ENCODE results near the gene FOXL3.

Gene FOXL3

DNA sequence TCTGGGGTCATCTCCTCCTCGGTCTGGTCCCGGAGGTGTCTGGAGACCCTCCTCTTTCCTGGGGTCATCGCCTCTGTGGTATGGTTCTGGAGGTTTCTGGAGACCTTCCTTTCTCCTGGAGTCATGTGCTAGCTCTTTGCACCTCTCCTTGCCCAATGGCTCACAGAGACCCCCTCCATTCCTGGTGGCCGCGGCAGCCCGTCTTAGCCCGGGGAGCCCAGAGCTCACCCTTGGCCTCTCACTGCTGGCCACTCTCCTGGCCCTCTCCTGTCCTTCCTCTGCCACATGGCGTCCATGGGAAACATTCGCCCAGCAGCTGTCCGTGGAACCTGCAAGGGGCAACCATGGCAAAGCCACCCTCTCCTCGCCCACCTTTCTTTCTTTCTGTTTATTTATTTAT, 20.2 kb upstream of the FOXL3 start:
- DNase-seq, result no peak

DNA sequence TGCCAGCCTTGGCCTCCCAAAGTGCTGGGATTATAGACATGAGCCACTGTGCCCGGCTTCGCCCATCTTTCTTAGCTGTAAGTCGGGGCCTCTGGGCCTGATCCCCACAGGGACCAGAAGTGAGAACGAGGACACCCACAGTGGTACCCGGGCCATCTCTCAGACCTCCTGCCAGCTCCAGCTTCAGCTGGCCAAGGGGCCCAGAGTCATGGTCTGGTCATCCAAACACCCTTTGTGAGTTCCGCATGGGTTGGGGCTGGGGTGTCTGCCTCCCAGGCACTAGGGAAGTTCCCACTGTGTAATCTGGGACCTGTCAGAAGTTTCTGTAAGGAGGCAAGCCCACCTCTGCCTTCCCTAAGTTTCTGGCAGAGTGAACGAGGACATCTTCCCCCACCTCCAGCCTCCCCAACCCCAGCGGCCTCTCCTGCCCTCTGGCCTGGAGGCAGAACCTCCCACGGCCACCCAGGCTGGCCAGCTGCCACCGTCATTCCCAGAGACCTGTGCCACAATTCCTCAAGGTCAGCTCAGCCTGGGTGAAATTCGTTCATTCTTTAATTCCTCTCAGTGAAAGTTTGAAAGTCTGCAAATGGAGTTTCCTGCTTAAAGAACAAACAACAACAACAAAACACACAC, 19.5 kb upstream of the FOXL3 start:
- DNase-seq, result no peak

DNA sequence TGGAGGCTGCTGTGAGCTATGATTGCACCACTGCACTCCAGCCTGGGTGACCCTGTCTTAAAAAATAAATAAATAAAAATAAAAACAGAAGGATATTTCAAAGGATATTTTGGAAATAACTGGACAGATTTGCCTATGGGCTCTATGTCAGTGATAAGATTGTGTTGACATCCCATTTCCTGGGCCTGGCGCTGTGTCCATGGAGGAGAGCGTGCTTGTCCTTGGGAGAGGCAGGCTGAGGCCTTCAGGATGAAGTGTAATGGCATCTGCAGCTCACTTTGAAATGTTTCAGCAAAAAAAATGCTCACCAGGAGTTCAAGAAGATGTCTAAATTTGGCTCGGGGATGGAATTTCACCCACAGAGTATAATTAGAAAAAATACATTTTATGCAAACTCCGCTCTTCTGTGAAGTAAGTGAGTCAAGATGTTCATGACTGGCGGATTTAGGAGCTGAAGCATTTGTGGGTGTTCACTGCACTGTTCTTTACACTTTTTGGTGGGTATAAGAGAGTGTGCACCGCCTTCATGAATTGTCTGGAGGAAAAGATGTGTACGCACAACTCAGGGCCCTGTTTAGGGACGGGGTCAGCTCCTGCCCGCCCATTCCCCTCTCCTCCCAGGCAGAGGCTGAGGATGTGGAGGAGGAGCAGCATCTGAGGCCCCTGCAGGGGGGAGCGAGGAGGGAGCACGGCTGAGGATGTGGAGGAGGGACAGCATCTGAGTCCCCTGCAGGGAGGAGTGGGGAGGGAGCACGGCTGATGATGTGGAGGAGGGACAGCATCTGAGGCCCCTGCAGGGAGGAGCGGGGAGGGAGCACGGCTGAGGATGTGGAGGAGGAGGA, 18.5 kb upstream of the FOXL3 start:
- no peak for DNase-seq

DNA sequence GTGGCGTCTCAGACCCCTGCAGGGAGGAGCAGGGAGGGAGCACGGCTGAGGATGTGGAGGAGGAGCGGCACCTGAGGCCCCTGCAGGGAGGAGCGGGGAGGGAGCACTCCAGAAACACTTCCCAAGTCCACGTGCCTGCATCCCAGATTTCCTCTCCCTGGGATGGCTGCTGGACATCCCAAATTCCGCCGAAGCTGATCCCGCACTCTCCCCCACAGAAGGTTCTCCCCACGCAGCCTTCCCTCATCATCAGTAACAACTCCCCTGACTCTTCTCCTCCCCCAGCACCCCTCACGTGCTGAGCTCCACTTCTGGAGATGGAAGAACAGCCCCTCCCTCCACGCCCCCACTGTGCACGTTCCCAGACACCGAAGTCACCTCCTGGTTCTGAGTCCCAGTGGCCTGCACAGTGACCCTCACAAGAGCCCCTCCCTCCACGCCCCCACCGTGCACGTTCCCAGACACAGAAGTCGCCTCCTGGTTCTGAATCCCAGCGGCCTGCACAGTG, 17.8 kb upstream of the FOXL3 start:
- no peak for DNase-seq

DNA sequence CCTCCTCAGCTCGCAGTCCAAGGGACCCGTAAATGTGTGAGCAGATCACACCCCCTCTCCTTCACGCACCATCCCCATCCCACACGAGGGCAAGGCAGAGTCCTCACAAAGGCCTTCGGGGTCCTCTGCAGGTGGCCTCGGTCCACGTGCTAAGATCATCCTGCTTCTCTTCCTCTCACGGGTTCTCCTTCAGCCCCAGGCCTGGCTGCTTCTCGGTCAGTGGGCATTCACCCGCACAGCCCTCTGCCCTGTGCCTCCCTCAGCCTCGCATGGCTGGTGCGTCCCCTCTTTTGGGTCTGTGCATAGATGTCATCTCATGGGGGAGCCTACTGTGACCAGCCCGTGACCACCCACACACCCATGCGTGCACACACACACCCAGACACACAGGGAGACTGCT, 17.3 kb upstream of the FOXL3 start:
- no peak for DNase-seq

DNA sequence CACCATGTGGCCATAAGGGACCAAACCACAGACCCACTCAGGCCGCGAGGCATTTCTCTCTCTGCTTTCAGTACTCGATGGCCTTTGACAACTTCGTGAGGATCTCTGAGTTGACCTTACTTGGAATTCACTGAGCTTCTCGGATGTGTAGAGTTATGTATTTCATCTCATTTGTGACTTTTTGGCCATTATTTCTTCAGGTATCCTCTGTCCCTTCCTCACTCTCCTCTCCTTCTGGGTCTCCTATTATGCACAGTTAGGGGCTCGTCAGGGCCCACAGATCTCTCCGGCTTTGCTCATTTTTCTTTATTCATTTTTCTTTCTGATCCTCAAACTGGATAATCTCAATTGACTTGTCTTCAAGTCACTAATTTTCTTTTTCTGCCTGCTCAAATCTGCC, 16.6 kb upstream of the FOXL3 start:
- no peak for DNase-seq

DNA sequence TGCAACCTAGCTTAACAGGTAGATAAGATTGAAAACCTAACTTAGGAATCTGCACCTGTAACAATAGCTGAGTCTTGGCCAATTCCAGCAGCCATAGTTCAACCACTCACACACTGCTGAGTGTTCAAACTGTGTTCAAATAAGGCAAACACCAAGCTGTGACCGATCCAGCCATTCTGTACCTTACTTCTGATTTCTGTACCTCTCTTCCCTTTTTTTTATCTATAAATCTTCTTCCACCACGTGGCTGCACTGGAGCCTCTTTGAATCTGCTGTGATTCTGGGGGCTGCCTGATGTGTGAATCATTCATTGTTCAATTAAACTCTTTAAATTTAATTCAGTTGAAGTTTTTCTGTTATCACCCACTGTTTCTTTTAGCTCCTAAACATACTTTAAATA, 15.7 kb upstream of the FOXL3 start:
- DNase-seq, result no peak

DNA sequence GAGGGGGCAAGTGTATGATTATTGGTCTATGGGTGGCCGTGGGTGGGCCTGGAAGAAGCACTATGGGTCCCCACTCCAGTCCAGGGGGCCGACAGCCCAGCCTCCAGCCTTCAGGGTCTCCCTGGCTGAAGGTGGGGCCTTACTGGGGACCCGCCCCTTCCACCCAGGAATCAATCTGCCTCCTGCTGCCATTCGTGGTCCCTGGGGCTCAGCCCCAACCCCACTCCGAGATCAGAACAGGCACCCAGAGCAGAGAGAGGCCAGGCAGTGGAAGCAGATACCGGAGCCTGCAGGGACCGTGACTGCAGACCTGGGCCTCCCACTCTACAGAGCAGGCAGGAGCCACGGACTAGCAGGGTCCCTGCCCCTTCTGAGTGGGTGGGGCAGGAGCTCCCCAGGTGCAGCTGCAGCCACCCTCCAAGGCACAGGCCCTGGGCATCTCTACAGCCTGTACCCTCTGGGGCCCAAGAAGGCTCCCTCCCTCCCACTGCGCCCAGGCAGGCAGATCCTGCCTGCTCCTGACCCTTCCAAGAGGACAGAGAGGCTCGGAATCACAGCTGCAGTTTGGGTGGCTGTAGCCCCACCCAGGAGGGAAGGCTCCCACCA, 13.6 kb upstream of the FOXL3 start:
- no peak for DNase-seq

DNA sequence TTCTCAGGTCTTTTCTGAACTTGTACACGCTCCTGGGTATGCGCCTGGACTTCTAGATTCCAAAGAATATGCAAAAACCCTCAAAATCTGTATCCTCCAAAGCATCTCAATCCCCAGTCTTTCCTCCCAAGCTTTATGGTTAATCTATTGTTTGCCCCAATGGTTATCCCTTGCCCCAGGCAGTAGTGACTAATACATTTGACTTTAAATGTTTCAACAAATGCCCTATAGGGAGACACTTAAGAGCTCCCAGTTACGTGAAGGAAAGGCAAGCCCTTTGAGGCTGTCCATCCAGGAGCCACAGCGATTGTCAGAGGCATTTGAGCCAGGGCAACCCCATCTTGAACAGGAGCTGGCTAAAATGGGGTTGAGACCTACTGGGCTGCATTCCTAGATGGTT, 12.7 kb upstream of the FOXL3 start:
- DNase-seq, result no peak

DNA sequence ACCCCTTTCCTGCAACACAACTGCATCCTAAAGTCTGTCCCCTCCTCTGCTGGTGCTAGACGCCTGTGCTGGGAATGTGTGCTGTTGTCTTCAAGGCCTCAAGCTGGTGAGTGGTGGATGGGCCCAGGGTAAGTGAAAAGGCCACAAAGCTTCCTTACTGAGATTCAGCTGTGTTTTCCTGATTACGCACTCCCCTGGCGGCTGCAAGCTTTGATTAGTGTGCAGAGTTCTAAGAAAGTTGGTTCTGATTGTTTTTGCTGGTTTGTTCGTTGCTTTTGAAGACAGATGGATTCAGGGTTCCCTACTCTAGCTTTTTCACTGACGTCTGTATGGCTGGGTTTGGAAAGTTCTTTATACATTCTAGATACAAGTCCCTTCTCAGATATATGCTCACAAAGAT, 11.9 kb upstream of the FOXL3 start:
- DNase-seq, result no peak

DNA sequence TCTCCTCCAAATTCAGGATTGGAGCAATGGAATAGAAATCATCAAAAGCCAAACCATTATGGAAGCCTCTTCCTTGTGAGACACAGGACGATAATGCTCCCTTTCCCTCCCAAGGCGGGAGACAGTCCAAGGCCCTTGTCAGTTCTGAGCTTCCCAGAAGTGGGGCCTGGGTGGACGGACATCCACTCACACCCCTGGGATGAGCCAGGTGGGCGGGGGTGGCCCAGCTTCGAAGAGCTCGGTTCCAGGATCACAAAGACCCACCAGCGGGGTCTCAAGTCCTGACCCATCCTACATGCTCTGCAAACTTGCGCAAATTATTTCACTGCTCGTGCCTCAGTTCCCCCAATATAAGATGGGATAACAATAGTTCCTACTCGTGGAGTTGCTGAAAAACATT, 10.1 kb upstream of the FOXL3 start:
- no peak for DNase-seq

DNA sequence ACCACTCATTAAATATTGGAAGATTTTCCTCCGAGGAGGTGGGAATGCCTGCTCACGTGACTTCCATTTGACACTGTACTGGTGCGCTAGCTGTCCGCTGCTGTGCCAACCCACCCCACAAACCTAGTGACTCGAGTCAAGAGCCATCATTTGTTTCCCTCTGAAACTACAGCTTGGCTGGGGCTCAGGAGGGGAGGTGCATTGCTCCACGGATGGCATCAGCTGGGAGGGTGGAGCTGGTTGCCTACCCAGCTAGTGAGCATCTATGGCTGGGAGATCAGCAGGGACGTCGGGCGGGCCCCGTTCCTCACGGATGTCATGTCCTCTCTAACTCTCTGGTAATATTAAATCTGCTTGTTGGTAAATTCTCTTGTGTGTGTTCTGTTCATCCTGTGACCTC, 9.5 kb upstream of the FOXL3 start:
- no peak for DNase-seq

DNA sequence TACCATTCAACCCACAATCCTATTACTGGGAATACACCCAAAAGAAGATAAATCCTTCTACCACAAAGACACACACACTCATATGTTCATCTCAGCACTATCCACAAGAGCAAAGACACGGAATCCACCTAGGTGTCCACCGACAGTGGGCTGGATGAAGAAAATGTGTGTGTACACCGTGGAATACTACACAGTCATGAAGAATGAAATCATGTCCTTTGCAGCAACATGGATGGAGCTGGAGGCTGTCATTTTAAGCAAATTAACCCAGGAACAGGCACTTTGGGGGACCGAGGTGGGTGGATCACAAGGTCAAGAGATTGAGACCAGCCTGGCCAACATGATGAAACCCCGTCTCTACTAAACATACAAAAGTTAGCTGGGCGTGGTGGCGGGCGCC, 8.3 kb upstream of the FOXL3 start:
- no peak for DNase-seq

DNA sequence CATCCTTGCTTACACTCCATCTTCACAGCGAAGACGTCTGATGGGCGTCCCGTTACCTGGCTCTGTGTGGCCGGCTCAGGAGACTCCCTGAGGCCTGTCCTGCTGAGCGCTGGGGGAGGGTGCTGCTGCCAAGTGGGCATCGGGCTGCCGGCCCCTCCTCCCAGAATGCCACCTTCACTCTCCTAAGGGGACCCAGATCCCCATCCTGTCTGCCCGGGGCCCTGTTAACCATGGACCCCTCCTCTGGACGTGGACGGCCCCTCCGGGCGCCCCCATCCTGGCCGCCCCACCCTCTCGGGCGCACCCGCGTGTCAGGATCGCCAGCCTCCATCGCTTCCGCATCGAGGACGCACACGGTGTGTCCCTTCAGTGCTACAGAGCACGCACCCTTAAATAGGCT, 7.3 kb upstream of the FOXL3 start:
- no peak for DNase-seq

DNA sequence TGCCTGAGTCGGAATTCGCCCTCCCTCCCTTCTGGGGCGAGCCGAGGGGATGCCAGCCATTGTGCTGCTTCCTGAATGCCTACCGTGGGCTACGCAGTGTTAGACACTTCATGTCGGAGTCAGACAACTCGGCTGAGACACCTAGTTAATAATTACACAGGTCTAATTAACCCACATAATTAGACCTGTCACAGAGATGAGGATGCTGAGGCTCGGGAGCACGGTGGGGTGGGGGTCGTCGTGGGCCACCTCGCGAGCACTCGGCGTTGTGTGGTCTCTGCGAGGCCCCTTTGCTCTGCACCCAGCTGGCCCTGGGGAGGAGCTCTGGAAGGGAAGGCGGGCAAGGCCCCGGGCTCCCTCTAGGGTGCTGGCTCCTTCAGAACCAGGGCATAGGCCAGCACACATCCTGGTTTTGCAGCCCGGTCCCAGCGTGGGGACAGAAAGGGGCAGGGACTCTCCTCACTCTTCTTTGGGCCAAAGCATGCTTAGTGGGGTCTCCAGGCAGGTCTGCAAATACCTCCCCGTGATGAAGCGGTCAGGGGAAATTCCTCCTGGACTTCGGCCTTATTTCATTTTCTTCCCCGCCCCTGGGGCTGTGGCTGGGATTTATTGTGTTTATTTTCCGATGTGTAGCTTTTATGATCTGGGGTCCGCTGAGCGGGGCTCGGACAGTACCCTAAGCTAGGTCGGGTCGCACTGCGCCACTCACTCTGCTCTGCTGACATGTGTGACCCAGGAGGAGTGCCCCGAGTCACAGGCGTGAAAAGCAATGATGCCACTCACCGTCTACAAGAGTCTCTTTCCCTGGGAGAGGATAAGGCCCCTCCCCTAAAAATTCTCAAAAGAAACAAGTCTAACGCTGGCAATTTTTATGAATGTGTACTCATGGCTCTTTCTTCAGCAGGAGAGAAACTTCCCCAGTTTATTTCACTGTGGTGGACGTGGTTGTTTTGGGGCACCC, 4.9 kb upstream of the FOXL3 start:
- DNase-seq, result no peak

DNA sequence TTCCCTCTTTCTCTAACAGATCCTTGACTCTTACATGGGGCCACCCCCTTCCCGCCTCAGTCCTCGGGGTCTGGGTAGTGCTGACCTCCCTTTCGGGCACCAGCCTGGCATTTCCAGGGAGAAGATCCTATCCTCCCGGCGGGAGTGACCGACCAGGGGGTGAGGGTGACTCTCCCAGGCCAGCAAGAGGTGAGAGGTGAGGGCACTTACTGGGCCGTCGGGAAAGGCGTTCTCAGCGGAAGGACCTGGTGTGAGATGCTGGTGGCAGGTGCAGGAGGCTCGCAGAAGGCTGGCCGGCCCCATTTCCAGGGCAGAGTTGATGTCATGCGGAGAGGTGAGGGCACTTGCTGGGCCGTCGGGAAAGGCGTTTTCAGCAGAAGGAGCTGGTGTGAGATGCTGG, 4.2 kb upstream of the FOXL3 start:
- no peak for DNase-seq

DNA sequence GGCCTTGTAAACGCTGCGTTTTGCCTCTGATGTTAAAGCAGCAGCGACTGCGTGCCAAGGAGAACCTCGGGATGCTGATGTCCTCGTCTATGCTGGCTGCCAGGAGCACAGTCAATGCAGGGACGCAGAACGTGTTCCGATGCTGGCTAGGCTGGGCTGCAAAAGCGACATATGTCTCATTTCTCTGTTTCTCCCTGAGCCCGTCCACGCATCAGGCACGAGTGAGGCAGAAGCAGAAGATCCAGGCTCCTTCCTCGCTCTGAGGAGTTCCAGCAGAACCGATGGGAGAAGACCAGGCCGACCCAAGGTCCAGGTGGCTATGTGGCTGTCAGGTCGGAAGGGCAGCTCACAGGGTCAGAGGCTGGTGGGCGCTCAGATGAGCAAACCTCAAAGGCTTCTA, 3.7 kb upstream of the FOXL3 start:
- no peak for DNase-seq

DNA sequence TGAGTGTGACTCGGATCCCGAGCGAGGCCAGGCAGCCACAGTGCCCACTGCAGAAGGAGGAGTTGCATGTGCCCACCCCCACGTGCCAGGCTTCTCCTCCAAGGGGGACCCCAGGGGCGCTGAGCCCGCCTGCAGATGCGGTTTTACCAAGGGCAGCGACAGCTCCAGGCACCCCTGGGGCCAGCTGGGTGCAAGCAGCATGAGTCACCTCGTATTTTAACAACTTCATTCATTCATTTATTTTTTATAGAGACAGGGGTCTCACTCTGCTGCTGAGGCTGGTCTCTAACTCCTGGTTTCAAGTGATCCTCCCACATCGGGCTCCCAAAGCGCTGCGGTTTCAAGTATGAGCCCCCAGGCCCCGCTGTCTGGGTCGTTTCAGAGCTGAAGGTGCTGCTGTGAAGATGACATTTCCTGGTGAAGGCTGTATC, 1.3 kb upstream of the FOXL3 start:
- DNase-seq, result peak; percentile 6

DNA sequence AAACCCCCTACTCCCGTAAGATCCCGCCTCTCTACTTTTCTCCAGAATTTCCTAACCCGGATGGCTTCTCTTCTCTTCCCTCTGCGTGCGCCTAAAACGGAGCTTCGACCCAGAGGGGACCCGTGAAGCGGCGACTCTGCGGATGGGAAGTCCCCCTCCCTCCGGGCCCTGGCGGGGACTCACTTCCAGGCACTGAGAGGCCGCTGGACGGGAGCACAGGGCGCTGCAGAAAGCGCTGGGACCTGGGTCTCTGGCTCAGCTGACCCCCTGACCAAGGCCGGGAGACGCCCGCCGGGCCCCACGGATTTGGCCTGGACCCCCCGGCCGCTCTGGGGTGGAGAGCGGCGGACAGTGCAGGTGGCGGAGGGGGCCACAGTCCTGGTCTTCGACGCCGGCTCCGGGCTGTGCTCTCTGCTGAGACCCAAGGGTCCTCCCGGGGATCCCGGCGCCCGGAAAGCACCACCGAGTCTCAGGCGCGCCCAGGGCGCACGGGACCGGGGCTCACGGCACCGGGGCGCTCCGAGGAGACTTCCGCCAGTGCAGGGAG, 688 bp upstream of the FOXL3 start:
- peak; percentile 5 for DNase-seq

DNA sequence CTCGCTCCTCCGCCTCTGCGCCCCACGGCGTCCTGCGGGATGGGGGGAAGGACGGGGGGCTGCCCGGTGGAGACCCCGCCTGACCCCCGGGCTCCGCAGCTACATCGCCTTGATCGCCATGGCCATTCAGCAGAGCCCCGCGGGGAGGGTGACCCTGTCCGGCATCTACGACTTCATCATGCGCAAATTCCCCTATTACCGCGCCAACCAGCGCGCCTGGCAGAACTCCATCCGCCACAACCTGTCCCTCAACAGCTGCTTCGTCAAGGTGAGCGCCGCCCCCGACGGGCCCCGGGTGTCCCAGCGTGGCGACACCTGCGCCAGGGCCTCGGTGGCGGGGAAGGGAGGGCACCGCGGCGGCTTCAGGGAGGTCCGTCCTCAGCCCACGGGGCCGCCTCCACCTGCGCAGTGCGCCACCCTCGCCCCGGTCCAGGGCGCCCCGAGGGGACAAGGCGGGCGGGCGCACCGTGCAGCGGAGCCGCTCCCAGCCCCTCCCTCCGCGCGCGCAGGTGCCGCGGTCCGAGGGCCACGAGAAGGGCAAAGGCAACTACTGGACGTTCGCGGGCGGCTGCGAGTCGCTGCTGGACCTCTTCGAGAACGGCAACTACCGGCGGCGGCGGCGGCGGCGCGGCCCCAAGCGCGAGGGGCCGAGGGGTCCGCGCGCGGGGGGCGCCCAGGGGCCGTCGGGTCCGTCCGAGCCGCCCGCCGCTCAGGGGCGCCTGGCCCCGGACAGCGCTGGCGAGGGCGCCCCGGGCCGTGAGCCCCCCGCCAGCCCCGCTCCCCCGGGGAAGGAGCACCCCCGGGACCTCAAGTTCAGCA, 793 bp downstream of the FOXL3 start:
- no peak for DNase-seq

DNA sequence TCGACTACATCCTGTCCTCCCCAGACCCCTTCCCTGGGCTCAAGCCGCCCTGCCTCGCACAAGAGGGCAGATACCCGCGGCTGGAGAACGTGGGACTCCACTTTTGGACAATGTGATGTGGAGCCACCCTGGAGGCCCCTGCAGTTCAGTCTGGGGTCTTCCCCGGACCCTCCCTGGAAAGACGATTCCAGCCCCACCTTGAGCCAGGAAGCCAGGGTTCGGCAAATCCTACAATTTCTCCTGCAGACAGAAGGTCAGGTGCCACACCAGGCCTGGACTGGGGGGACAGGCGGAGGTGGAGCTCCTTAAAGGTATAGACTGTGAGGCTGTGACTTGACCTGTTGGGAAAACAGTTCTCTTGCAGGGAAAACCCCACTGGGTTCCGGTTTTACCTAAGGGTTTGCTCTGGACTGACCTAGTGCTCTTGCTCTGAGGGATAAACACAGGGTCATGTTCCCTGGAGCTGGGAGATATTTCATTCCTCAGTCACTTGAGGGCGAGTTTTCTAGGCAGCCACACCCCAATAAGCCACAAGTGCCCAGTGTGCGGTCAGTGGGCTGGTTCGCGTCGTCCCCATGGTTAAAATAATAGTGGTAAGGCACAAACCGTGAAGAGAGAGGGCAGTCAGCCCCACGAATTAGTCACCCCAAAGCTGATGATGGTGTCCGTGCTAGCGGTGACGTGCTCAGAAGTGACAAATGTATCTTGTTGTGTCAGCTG, 1.6 kb downstream of the FOXL3 start:
- no peak for DNase-seq

All from activated T-cell treated with anti-CD3 and anti-CD28 coated beads, Interleukin-2, amount 50 U/mL, for 1 hour (primary cell).